Activated B cell treated with CpG ODN at 0.5 μM for 24 hours (primary cell): ENCODE results near the gene GAK. TPM values are rescaled to one million over a fixed set of nuclear protein-coding genes. Genes with fewer than 3 reads are reported as not detected.

ENCODE experiments used
- ATAC-seq: fragments of 200-7000 bp; cut with Tn5 transposase; one replicate; pipeline ENCODE4 v1.10.0; 2021; ENCODE audit warnings: low read depth, mild to moderate bottlenecking, moderate library complexity
- CTCF ChIA-PET: fragments of 350-600 bp; sonication (Branson Sonifier 250); formaldehyde crosslinking; loops from one replicate; lab custom pipeline; 2021; ENCODE audit warnings: antibody characterized with exemption; lab: Charles Lee
- POLR2A ChIA-PET: fragments of 350-600 bp; sonication (Branson Sonifier 250); formaldehyde crosslinking; loops from one replicate; lab custom pipeline; 2021; ENCODE audit warnings: antibody characterized with exemption; lab: Charles Lee
- DNase-seq: peaks from one replicate; pipeline ENCODE4 v3.0.0; 2022
- H3K27ac Mint-ChIP-seq: one replicate; pipeline ENCODE4 v1.8.0; 2020; ENCODE audit warnings: mixed read lengths
- H3K27me3 Mint-ChIP-seq: one replicate; pipeline ENCODE4 v1.8.0; 2021; ENCODE audit warnings: mixed read lengths
- H3K36me3 Mint-ChIP-seq: one replicate; pipeline ENCODE4 v1.8.0; 2021; ENCODE audit warnings: low read depth, mixed read lengths
- H3K4me1 Mint-ChIP-seq: one replicate; pipeline ENCODE4 v1.8.0; 2021; ENCODE audit warnings: mixed read lengths
- H3K4me3 Mint-ChIP-seq: one replicate; pipeline ENCODE4 v1.8.0; 2020; ENCODE audit warnings: mild to moderate bottlenecking, mixed read lengths
- H3K9me3 Mint-ChIP-seq: one replicate; pipeline ENCODE4 v1.8.0; 2020; ENCODE audit warnings: mixed read lengths
- CTCF ChIP-seq: fragments of 200-600 bp; IDR thresholded peaks from one replicate; pipeline ENCODE4 v1.8.0; 2022; ENCODE audit warnings: antibody characterized with exemption, mild to moderate bottlenecking
- intact Hi-C: fragments of 100-400 bp; cut with micrococcal nuclease; formaldehyde crosslinking; loops from one replicate; pipeline ENCODE4 v1.15.1; 2024
- total RNA-seq: library from RNA; stranded (reverse); gene quantifications from 2 replicates; pipeline ENCODE4 v1.2.3, GENCODE V29; 2022

Gene GAK
- total RNA-seq, 1 donor from 2014 or later = 172 TPM

- H3K9me3 Mint-ChIP-seq = peaks cover 2% of the 10 kb centered on the region
- H3K36me3 Mint-ChIP-seq = no peaks in the 10 kb centered on the region
- ATAC-seq = no peak
- POLR2A ChIA-PET = interaction anchor here (0.6 kb wide), 1 partner anchor 107 kb away, joined by 3 read pairs; no protein-coding TSS in a partner anchor
- TF ChIP-seq CTCF = no peak
- no peak for DNase-seq
- H3K4me1 Mint-ChIP-seq = peaks cover 4% of the 10 kb centered on the region
- H3K4me3 Mint-ChIP-seq = no peak overlapping the region
- peaks cover 24% of the 10 kb centered on the region for H3K27me3 Mint-ChIP-seq
- H3K27ac Mint-ChIP-seq = no peak overlapping the region
- CTCF ChIA-PET = no interaction called here
- intact Hi-C loops = loop anchor here (5.0 kb wide), 1 partner anchor 46 kb away; no protein-coding TSS in a partner anchor
Measured at GRCh38 chr4:828641-829271, 103.4 kb downstream of the GAK start.

- no peaks in the 10 kb centered on the region for H3K36me3 Mint-ChIP-seq
- POLR2A ChIA-PET = no interaction called here
- H3K4me1 Mint-ChIP-seq = peaks cover 1% of the 10 kb centered on the region
- CTCF ChIA-PET = no interaction called here
- peaks cover 2% of the 10 kb centered on the region for H3K9me3 Mint-ChIP-seq
- ATAC-seq = no peak
- no peak for TF ChIP-seq CTCF
- no peak for DNase-seq
- intact Hi-C loops = loop anchor here (5.0 kb wide), 1 partner anchor 45 kb away; no protein-coding TSS in a partner anchor
- no peak overlapping the region for H3K27ac Mint-ChIP-seq
- peaks cover 32% of the 10 kb centered on the region for H3K27me3 Mint-ChIP-seq
- peak overlapping the region; percentile 46 for H3K4me3 Mint-ChIP-seq
Measured at GRCh38 chr4:827209-828081, 104.7 kb downstream of the GAK start.

- no peak for TF ChIP-seq CTCF
- ATAC-seq (no peak), DNase-seq (no peak)
- no peak overlapping the region for H3K27ac Mint-ChIP-seq
- peaks cover 2% of the 10 kb centered on the region for H3K9me3 Mint-ChIP-seq
- H3K27me3 Mint-ChIP-seq = peaks cover 40% of the 10 kb centered on the region
- no peak overlapping the region for H3K4me3 Mint-ChIP-seq
- CTCF ChIA-PET = no interaction called here
- peaks cover 1% of the 10 kb centered on the region for H3K4me1 Mint-ChIP-seq
- intact Hi-C loops = loop anchor here (5.0 kb wide), 1 partner anchor 44 kb away; no protein-coding TSS in a partner anchor
- no peaks in the 10 kb centered on the region for H3K36me3 Mint-ChIP-seq
- POLR2A ChIA-PET = no interaction called here
Measured at GRCh38 chr4:826508-827208, 105.5 kb downstream of the GAK start.

- peaks cover 1% of the 10 kb centered on the region for H3K4me1 Mint-ChIP-seq
- TF ChIP-seq CTCF = no peak
- H3K27ac Mint-ChIP-seq = no peak within 1 kb of the TSS
- peaks cover 47% of the 10 kb centered on the region for H3K27me3 Mint-ChIP-seq
- DNase-seq (no peak), ATAC-seq (peak; percentile 32)
- intact Hi-C loops = loop anchor here (5.0 kb wide), 1 partner anchor 44 kb away; no protein-coding TSS in a partner anchor
- POLR2A ChIA-PET = no interaction called here
- CTCF ChIA-PET = no interaction called here
- H3K36me3 Mint-ChIP-seq = no peaks in the 10 kb centered on the region
- no peaks in the 10 kb centered on the region for H3K9me3 Mint-ChIP-seq
- H3K4me3 Mint-ChIP-seq = peak within 1 kb of the TSS; percentile 24
Measured at GRCh38 chr4:825971-826330, 106.2 kb downstream of the GAK start, which contains the start of gene CPLX1. CPLX1 (minus strand) TSS chr4:826129; CDS start chr4:824522, 1,607 bp downstream.
